GM19238 (cell line): ENCODE results near the gene CHAC1.

Source experiments
- DNase-seq: peaks from one replicate; pipeline ENCODE4 v3.0.0; 2011; ENCODE audit warnings: low spot score; ENCODE audit not compliant: insufficient read length

CHAC1 gene

GRCh38 chr15:40952901-40953712 lies at the start of gene CHAC1:
Gene CHAC1, plus strand, starts transcription at chr15:40953471. Its CDS starts 113 bp downstream, at chr15:40953584.
- peak; percentile 99 for DNase-seq

- no peak for DNase-seq
Measured at GRCh38 chr15:40904552-40905201, 48.6 kb upstream of the CHAC1 start.

- peak; percentile 85 for DNase-seq
Measured at GRCh38 chr15:40906091-40906990, 46.9 kb upstream of the CHAC1 start.

GRCh38 chr15:40906991-40907802 lies 46.1 kb upstream of the CHAC1 start:
- DNase-seq = no peak

GRCh38 chr15:40908095-40908494 lies 45.2 kb upstream of the CHAC1 start:
- no peak for DNase-seq

GRCh38 chr15:40909662-40910630 lies 43.3 kb upstream of the CHAC1 start:
- DNase-seq = no peak

- no peak for DNase-seq
Measured at GRCh38 chr15:40911141-40911540, 42.1 kb upstream of the CHAC1 start.

- no peak for DNase-seq
Measured at GRCh38 chr15:40911693-40912092, 41.6 kb upstream of the CHAC1 start.

GRCh38 chr15:40912478-40912877 lies 40.8 kb upstream of the CHAC1 start:
- DNase-seq = no peak

GRCh38 chr15:40914013-40914412 lies 39.3 kb upstream of the CHAC1 start:
- DNase-seq = no peak

GRCh38 chr15:40914486-40914885 lies 38.8 kb upstream of the CHAC1 start:
- no peak for DNase-seq

GRCh38 chr15:40915116-40915661 lies 38.1 kb upstream of the CHAC1 start:
- no peak for DNase-seq

- no peak for DNase-seq
Measured at GRCh38 chr15:40915679-40916078, 37.6 kb upstream of the CHAC1 start.

- no peak for DNase-seq
Measured at GRCh38 chr15:40917585-40917984, 35.7 kb upstream of the CHAC1 start.

- DNase-seq = no peak
Measured at GRCh38 chr15:40918146-40918798, 35.0 kb upstream of the CHAC1 start.

GRCh38 chr15:40918799-40919392 lies 34.4 kb upstream of the CHAC1 start:
- DNase-seq = no peak

- no peak for DNase-seq
Measured at GRCh38 chr15:40921949-40922607, 31.2 kb upstream of the CHAC1 start.

- DNase-seq = no peak
Measured at GRCh38 chr15:40922608-40923005, 30.7 kb upstream of the CHAC1 start.
